Sigmoid colon (tissue), 7 donors: ENCODE data around the gene SHISA5. TPM values are rescaled to one million over a fixed set of nuclear protein-coding genes. Genes with fewer than 3 reads are reported as not detected.
A peak's percentile ranks its signal among the peaks of the same experiment; 100 is the strongest.

Experiments used
- DNase-seq: peaks from one replicate; pipeline ENCODE4 v3.0.0-alpha.2; 2019
- H3K27ac ChIP-seq, 4 donors: fragments of 200-600 bp; sonication (generic); one replicate each; pipeline ENCODE4 v1.5.1; 2016 to 2019; ENCODE audit warnings: mild to moderate bottlenecking in 1 of 4
- H3K27me3 ChIP-seq, 3 donors: fragments of 200-600 bp; sonication (generic); one replicate each; pipeline ENCODE4 v1.5.1; 2019; ENCODE audit warnings: mild to moderate bottlenecking in 1 of 3
- H3K36me3 ChIP-seq, 4 donors: fragments of 200-600 bp; sonication (generic); one replicate each; pipeline ENCODE4 v1.5.1; 2016 to 2019
- H3K4me1 ChIP-seq, 4 donors: fragments of 200-600 bp; sonication (generic); one replicate each; pipeline ENCODE4 v1.5.1; 2017 to 2019
- H3K4me3 ChIP-seq, 4 donors: fragments of 200-600 bp; sonication (generic); one replicate each; pipeline ENCODE4 v1.5.1; 2017 to 2019; ENCODE audit warnings: mild to moderate bottlenecking in 2 of 4, moderate library complexity in 1 of 4
- H3K9me3 ChIP-seq, 4 donors: fragments of 200-600 bp in 3 of 4; sonication (generic) in 3 of 4; one replicate each; pipeline versions ENCODE4 v1.5.1 to v1.6.1; 2013 to 2019
- EP300 ChIP-seq, 4 donors: sonication (generic); formaldehyde crosslinking; IDR thresholded peaks; one replicate each; pipeline ENCODE4 v1.6.1; 2017; ENCODE audit warnings: antibody characterized with exemption in 4 of 4
- POLR2A ChIP-seq, 2 donors: fragments of 450-650 bp; IDR thresholded peaks; one replicate each; pipeline ENCODE4 v1.6.1; 2016; ENCODE audit warnings: antibody characterized with exemption in 2 of 2, mild to moderate bottlenecking in 2 of 2, moderate library complexity in 2 of 2
- POLR2AphosphoS5 ChIP-seq, 4 donors: sonication (generic); formaldehyde crosslinking; IDR thresholded peaks; one replicate each; pipeline ENCODE4 v1.6.1; 2017; ENCODE audit warnings: antibody characterized with exemption in 4 of 4
- WGBS, 2 donors: extraction: QIAGEN DNeasy Blood & Tissue Kit; methylation state at CpG; one replicate each; pipeline ENCODE4 v1.1.7; 2013; 5-methylcytosine and 5-hydroxymethylcytosine counted together
- intact Hi-C: fragments of 100-400 bp; cut with DNase I; formaldehyde crosslinking; loops from one replicate; pipeline ENCODE4 v1.15.1; 2023
- polyA plus RNA-seq, 3 donors: library from polyadenylated mRNA; stranded (reverse); fragments of 200-250 nt; gene quantifications; one replicate each; pipeline ENCODE4 v1.2.3, GENCODE V29; 2013
- total RNA-seq, 4 donors: library from RNA; depleted of rRNA; stranded (reverse); fragments of >200 nt; gene quantifications; one replicate each; pipeline ENCODE4 v1.1.0, GENCODE V29; 2016
- TF ChIP-seq, protein P1 (sequence below), 4 experiments: fragments of 450-650 bp in 3 of 4; fragments of 200-600 bp in 1 of 4; IDR thresholded peaks; one replicate each; pipeline ENCODE4 v1.5.1; 2016 to 2019; ENCODE audit warnings: antibody characterized with exemption in 4 of 4, mild to moderate bottlenecking in 3 of 4, moderate library complexity in 2 of 4
- donor health status: healthy with polysubstance abuse.
- donor health status: Bipolar disorder and iron deficiency.
- donor health status: healthy.

SHISA5 gene
- total and polyA plus RNA-seq, 7 donors = 57.7 to 142 (median 70.3) TPM

DNA sequence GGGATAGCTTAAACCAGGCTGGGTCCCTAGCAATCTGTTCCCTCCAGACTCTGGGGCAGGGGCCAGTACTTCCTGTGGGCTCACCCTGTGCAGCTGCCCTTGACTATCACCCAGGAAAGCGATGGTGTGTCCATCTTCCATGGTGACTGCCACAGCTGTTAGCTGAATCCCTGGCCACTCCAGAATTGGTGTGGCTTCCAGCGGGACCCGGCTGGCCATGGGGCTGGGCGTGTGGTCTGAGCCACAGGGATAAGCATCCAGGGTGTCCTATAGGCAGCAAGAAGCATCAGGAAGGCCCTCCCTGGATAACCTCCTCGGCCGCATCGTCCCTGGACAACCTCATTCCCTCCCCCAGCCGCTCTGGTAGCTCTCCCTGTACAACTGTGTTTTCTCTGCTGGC lies 81.3 kb downstream of the SHISA5 start:
- TF ChIP-seq POLR2AphosphoS5 (IDR thresholded peaks at IDR 0.05) = peak in 1 of 4 donors; percentile 40
- TF ChIP-seq, protein P1, sequence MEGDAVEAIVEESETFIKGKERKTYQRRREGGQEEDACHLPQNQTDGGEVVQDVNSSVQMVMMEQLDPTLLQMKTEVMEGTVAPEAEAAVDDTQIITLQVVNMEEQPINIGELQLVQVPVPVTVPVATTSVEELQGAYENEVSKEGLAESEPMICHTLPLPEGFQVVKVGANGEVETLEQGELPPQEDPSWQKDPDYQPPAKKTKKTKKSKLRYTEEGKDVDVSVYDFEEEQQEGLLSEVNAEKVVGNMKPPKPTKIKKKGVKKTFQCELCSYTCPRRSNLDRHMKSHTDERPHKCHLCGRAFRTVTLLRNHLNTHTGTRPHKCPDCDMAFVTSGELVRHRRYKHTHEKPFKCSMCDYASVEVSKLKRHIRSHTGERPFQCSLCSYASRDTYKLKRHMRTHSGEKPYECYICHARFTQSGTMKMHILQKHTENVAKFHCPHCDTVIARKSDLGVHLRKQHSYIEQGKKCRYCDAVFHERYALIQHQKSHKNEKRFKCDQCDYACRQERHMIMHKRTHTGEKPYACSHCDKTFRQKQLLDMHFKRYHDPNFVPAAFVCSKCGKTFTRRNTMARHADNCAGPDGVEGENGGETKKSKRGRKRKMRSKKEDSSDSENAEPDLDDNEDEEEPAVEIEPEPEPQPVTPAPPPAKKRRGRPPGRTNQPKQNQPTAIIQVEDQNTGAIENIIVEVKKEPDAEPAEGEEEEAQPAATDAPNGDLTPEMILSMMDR (IDR thresholded peaks at IDR 0.05) = no peak
- no peak for TF ChIP-seq EP300 (IDR thresholded peaks at IDR 0.05)
- Histone ChIP-seq H3K4me1 (peaks cover 4 to 61% (median 59%) of the 10 kb centered on the region in 4 donors), H3K27me3 (no peaks in the 10 kb centered on the region), H3K9me3 (no peaks in the 10 kb centered on the region), H3K27ac (peak overlapping the region in 3 of 4 donors; percentile 92 to 96 (median 92)), H3K36me3 (peaks cover 7 to 48% (median 30%) of the 10 kb centered on the region in 4 donors), H3K4me3 (no peak overlapping the region)
- intact Hi-C loops = no loop called here
- DNase-seq = no peak
- 91% methylated on average over 8 of the region's 8 CpGs for WGBS, 2 donors

DNA sequence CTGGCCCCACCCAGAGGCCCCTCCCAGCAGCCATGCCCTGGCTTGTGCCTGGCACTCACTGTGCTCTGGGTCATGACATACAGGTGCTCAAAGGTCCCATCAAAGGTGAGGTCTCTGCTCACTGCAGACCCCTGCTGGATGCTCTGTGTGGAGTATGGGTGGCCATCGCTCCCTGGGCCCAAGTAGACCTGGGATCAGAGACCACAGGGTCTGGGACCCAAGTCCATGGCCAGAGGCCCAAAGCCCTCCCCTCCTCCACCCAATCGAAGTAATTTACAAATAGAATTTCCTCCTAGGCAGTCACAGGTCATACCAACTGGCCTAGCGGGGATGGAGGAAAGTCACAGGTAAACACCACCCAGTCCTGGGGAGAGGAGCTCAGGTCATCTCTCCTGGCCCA lies 81.7 kb downstream of the SHISA5 start:
- no peaks in the 10 kb centered on the region for H3K9me3 ChIP-seq
- WGBS, 2 donors = 70 to 84% methylated on average over 3 of the region's 3 CpGs
- intact Hi-C loops = no loop called here
- DNase-seq = no peak
- no peak overlapping the region for H3K4me3 ChIP-seq
- H3K4me1 ChIP-seq = peaks cover 4 to 57% (median 55%) of the 10 kb centered on the region in 4 donors
- TF ChIP-seq POLR2A (IDR thresholded peaks at IDR 0.05) (no peak), POLR2AphosphoS5 (IDR thresholded peaks at IDR 0.05) (no peak), EP300 (IDR thresholded peaks at IDR 0.05) (no peak)
- TF ChIP-seq, protein P1 (IDR thresholded peaks at IDR 0.05) = no peak
- H3K27ac ChIP-seq = peak overlapping the region in 3 of 4 donors; percentile 92 to 96 (median 92)
- no peaks in the 10 kb centered on the region for H3K27me3 ChIP-seq
- peaks cover 7 to 52% (median 34%) of the 10 kb centered on the region in 4 donors for H3K36me3 ChIP-seq

DNA sequence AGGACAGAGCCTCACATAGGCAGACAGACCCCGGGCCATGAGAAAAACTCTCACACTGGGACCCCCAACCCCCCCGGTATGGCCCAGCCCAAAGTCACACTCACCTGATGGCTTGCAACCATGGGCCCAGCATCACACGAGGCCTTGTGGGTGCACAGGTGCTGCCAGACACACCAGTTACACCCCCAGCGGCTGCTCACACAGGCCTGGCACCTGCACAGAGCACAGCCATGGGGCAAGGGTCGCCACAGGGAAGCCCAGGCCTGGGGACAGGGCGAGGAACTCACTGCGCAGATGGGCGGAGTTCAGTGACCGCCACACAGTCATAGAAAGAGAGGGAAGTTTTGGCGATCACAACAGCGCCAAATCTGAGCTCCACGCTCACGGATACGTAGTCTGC lies 83.4 kb downstream of the SHISA5 start:
- TF ChIP-seq POLR2A (IDR thresholded peaks at IDR 0.05) (no peak), EP300 (IDR thresholded peaks at IDR 0.05) (no peak), POLR2AphosphoS5 (IDR thresholded peaks at IDR 0.05) (no peak)
- TF ChIP-seq, protein P1 (IDR thresholded peaks at IDR 0.05) = no peak
- 88 to 89% methylated on average over 14 of the region's 14 CpGs for WGBS, 2 donors
- Histone ChIP-seq H3K9me3 (no peaks in the 10 kb centered on the region), H3K36me3 (peaks cover 13 to 69% (median 47%) of the 10 kb centered on the region in 4 donors), H3K27me3 (no peaks in the 10 kb centered on the region), H3K4me1 (peaks cover 4 to 40% (median 38%) of the 10 kb centered on the region in 4 donors), H3K4me3 (no peak overlapping the region), H3K27ac (no peak overlapping the region)
- DNase-seq = no peak
- intact Hi-C loops = no loop called here

DNA sequence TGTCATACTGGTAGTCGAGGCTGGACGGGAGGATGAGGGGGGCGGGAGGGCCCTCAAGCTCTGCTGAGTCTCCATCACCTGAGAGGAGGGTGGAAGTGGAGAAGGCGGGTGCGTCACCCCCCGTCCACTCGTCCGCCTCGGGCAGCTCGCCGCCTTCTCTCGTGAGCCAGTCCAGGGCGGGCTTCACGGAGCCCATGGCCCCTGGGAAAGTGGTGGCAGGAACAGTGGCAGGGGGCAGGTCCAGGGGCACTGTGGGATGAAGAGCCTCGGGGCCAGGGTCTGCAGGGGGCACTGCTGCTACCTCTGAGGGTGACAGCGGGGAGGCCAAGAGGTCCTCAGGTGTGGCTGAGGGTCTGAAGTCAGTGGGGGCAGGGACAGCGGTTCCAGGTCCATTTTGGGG lies 84.4 kb downstream of the SHISA5 start:
- Histone ChIP-seq H3K4me1 (peaks cover 4 to 39% (median 35%) of the 10 kb centered on the region in 4 donors), H3K9me3 (no peaks in the 10 kb centered on the region), H3K27me3 (no peaks in the 10 kb centered on the region), H3K27ac (no peak overlapping the region), H3K36me3 (peaks cover 22 to 78% (median 56%) of the 10 kb centered on the region in 4 donors), H3K4me3 (no peak overlapping the region)
- DNase-seq = no peak
- TF ChIP-seq POLR2A (IDR thresholded peaks at IDR 0.05) = no peak
- TF ChIP-seq, protein P1 (IDR thresholded peaks at IDR 0.05) = no peak
- TF ChIP-seq EP300 (IDR thresholded peaks at IDR 0.05) = no peak
- no peak for TF ChIP-seq POLR2AphosphoS5 (IDR thresholded peaks at IDR 0.05)
- 92 to 94% methylated on average over 17 of the region's 17 CpGs for WGBS, 2 donors
- intact Hi-C loops = no loop called here

DNA sequence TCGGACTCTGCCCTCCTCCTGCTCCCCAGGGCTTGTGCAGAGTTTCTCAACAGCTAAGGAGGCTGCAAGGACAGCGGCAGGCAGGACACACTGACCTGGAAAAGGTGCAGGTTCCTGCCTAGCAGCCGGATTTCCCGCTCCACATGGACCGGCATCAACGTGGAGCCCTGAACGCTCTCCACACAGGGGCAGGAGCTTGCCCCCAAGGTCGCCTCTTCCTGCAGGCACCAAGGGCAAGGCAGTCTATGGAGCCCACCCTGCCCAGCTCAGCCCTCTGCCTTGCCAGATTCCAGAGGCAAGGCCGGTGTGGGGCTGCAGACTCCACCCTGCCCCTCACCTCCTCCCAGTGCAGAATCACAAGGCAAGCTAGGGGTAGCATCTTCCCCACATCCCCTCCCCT lies 84.8 kb downstream of the SHISA5 start:
- DNase-seq = no peak
- TF ChIP-seq POLR2A (IDR thresholded peaks at IDR 0.05) (no peak), POLR2AphosphoS5 (IDR thresholded peaks at IDR 0.05) (no peak), EP300 (IDR thresholded peaks at IDR 0.05) (no peak)
- TF ChIP-seq, protein P1 (IDR thresholded peaks at IDR 0.05) = no peak
- Histone ChIP-seq H3K9me3 (no peaks in the 10 kb centered on the region), H3K36me3 (peaks cover 24 to 83% (median 58%) of the 10 kb centered on the region in 4 donors), H3K27ac (no peak overlapping the region), H3K4me1 (peaks cover 4 to 39% (median 35%) of the 10 kb centered on the region in 4 donors), H3K4me3 (no peak overlapping the region), H3K27me3 (no peaks in the 10 kb centered on the region)
- 91 to 93% methylated on average over 9 of the region's 9 CpGs for WGBS, 2 donors
- intact Hi-C loops = no loop called here
